Measurements from ENCODE around the gene RFXAP. TPM values are rescaled to one million over a fixed set of nuclear protein-coding genes. Genes with fewer than 3 reads are reported as not detected.

Gene RFXAP
- polyA plus RNA-seq, 1 donor from 2014 or later, result 14.2 TPM

DNA sequence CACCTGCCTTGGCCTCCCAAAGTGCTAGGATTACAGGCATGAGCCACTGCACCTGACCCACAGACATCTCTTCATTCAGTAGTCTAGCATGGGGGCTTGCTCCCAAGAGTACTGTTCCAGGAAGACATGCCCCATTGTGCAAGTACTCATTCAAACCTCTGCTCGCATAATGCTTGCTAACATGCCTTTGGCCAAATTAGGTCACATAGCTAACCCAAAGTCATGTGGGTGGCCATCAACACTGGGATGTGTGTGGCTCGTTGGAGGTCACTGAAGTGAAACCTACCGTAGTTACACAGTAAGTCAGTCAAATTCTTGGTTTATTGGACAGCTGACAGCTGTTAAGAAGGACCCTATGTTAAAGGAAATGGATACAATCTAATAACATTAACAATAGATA, 20.3 kb downstream of the RFXAP start:
- no peaks in the 10 kb centered on the region for H3K27me3 ChIP-seq (ENCODE audit: insufficient read depth, low read depth, low read length)
- no peaks in the 10 kb centered on the region for H4K20me1 ChIP-seq (ENCODE audit: insufficient read depth)
- H3K9me2 ChIP-seq (ENCODE audit: insufficient read depth, low read length), result no peaks in the 10 kb centered on the region
- no peaks in the 10 kb centered on the region for H3K9me3 ChIP-seq (ENCODE audit: low read length)
- H3K36me3 ChIP-seq (ENCODE audit: insufficient read depth, low read length), result peaks cover 6% of the 10 kb centered on the region
- no peaks in the 10 kb centered on the region for H3K79me2 ChIP-seq (replicated peaks; ENCODE audit: insufficient read depth, low read length)
- no peak overlapping the region for H3K4me3 ChIP-seq (ENCODE audit: low read length)
- TF ChIP-seq, protein P1, sequence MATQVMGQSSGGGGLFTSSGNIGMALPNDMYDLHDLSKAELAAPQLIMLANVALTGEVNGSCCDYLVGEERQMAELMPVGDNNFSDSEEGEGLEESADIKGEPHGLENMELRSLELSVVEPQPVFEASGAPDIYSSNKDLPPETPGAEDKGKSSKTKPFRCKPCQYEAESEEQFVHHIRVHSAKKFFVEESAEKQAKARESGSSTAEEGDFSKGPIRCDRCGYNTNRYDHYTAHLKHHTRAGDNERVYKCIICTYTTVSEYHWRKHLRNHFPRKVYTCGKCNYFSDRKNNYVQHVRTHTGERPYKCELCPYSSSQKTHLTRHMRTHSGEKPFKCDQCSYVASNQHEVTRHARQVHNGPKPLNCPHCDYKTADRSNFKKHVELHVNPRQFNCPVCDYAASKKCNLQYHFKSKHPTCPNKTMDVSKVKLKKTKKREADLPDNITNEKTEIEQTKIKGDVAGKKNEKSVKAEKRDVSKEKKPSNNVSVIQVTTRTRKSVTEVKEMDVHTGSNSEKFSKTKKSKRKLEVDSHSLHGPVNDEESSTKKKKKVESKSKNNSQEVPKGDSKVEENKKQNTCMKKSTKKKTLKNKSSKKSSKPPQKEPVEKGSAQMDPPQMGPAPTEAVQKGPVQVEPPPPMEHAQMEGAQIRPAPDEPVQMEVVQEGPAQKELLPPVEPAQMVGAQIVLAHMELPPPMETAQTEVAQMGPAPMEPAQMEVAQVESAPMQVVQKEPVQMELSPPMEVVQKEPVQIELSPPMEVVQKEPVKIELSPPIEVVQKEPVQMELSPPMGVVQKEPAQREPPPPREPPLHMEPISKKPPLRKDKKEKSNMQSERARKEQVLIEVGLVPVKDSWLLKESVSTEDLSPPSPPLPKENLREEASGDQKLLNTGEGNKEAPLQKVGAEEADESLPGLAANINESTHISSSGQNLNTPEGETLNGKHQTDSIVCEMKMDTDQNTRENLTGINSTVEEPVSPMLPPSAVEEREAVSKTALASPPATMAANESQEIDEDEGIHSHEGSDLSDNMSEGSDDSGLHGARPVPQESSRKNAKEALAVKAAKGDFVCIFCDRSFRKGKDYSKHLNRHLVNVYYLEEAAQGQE (IDR thresholded peaks at IDR 0.05; ENCODE audit: borderline replicate concordance), result no peak
- TF ChIP-seq SMC3 (conservative IDR thresholded peaks at IDR 0.05; ENCODE audit: poor library complexity) (no peak), POLR2AphosphoS5 (IDR thresholded peaks at IDR 0.05) (no peak), RAD21 (conservative IDR thresholded peaks at IDR 0.05) (no peak), MXI1 (conservative IDR thresholded peaks at IDR 0.05; ENCODE audit: poor library complexity, severe bottlenecking) (no peak), EP300 (conservative IDR thresholded peaks at IDR 0.05; ENCODE audit: poor library complexity, severe bottlenecking) (no peak), EZH2 (IDR thresholded peaks at IDR 0.05; ENCODE audit: borderline replicate concordance, insufficient read depth, low read length, poor library complexity, severe bottlenecking) (no peak), TAF1 (IDR thresholded peaks at IDR 0.05; ENCODE audit: low read depth) (no peak)
- TF ChIP-seq, protein P2, sequence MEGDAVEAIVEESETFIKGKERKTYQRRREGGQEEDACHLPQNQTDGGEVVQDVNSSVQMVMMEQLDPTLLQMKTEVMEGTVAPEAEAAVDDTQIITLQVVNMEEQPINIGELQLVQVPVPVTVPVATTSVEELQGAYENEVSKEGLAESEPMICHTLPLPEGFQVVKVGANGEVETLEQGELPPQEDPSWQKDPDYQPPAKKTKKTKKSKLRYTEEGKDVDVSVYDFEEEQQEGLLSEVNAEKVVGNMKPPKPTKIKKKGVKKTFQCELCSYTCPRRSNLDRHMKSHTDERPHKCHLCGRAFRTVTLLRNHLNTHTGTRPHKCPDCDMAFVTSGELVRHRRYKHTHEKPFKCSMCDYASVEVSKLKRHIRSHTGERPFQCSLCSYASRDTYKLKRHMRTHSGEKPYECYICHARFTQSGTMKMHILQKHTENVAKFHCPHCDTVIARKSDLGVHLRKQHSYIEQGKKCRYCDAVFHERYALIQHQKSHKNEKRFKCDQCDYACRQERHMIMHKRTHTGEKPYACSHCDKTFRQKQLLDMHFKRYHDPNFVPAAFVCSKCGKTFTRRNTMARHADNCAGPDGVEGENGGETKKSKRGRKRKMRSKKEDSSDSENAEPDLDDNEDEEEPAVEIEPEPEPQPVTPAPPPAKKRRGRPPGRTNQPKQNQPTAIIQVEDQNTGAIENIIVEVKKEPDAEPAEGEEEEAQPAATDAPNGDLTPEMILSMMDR (IDR thresholded peaks at IDR 0.05; ENCODE audit: poor library complexity, severe bottlenecking), result no peak
- H3K4me2 ChIP-seq (ENCODE audit: low read length), result no peak overlapping the region
- no peak overlapping the region for H3K9ac ChIP-seq (ENCODE audit: low read length)
- no peaks in the 10 kb centered on the region for H3F3A ChIP-seq (ENCODE audit: insufficient read depth, low read length, poor library complexity, severe bottlenecking)
- H2AFZ ChIP-seq (ENCODE audit: low read depth, low read length), result no peak overlapping the region
- no peak overlapping the region for H3K27ac ChIP-seq (ENCODE audit: low read length)

DNA sequence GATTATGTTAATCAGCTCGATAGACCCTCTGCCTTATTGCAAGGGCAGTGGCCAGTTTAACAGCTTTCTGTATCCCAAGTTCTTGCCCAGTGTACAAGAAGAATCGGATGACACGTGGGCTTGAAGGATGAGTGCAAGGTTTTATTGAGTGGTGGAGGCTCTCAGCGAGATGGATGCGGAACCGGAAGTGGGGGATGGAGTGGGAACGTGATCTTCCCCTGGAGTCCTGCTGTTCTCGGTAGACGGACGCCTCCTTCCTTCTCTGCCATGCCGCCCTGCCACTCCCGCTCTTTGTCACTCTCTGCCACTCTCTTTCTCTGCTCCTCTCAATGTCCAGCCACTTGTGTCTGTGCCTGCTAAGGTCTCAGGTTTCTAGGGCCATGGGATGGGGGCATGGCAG, 21.0 kb downstream of the RFXAP start:
- no peaks in the 10 kb centered on the region for H3K79me2 ChIP-seq (replicated peaks; ENCODE audit: insufficient read depth, low read length)
- no peaks in the 10 kb centered on the region for H3K9me2 ChIP-seq (ENCODE audit: insufficient read depth, low read length)
- H3K36me3 ChIP-seq (ENCODE audit: insufficient read depth, low read length), result peaks cover 6% of the 10 kb centered on the region
- no peak overlapping the region for H3K9ac ChIP-seq (ENCODE audit: low read length)
- TF ChIP-seq, protein P1 (IDR thresholded peaks at IDR 0.05; ENCODE audit: borderline replicate concordance), result no peak
- TF ChIP-seq, protein P2 (IDR thresholded peaks at IDR 0.05; ENCODE audit: poor library complexity, severe bottlenecking), result no peak
- no peak for TF ChIP-seq RAD21 (conservative IDR thresholded peaks at IDR 0.05)
- no peak for TF ChIP-seq MXI1 (conservative IDR thresholded peaks at IDR 0.05; ENCODE audit: poor library complexity, severe bottlenecking)
- no peak for TF ChIP-seq TAF1 (IDR thresholded peaks at IDR 0.05; ENCODE audit: low read depth)
- no peak for TF ChIP-seq POLR2AphosphoS5 (IDR thresholded peaks at IDR 0.05)
- no peak for TF ChIP-seq EP300 (conservative IDR thresholded peaks at IDR 0.05; ENCODE audit: poor library complexity, severe bottlenecking)
- TF ChIP-seq SMC3 (conservative IDR thresholded peaks at IDR 0.05; ENCODE audit: poor library complexity), result no peak
- no peak for TF ChIP-seq EZH2 (IDR thresholded peaks at IDR 0.05; ENCODE audit: borderline replicate concordance, insufficient read depth, low read length, poor library complexity, severe bottlenecking)
- no peaks in the 10 kb centered on the region for H3K9me3 ChIP-seq (ENCODE audit: low read length)
- no peak overlapping the region for H2AFZ ChIP-seq (ENCODE audit: low read depth, low read length)
- H4K20me1 ChIP-seq (ENCODE audit: insufficient read depth), result no peaks in the 10 kb centered on the region
- no peak overlapping the region for H3K4me3 ChIP-seq (ENCODE audit: low read length)
- no peaks in the 10 kb centered on the region for H3F3A ChIP-seq (ENCODE audit: insufficient read depth, low read length, poor library complexity, severe bottlenecking)
- H3K4me2 ChIP-seq (ENCODE audit: low read length), result no peak overlapping the region
- H3K27me3 ChIP-seq (ENCODE audit: insufficient read depth, low read depth, low read length), result no peaks in the 10 kb centered on the region
- H3K27ac ChIP-seq (ENCODE audit: low read length), result no peak overlapping the region
